Endometrium (tissue), 2 donors: ENCODE measurements around the gene TAS1R1.
A peak's percentile ranks its signal among the peaks of the same experiment; 100 is the strongest.

Source experiments
- FAIRE-seq: peaks from 2 replicates; lab custom pipeline; 2012; peaks lifted over from hg19 to GRCh38; lab: Jason Lieb, UNC
- donor health status: control.
- donor health status: control.

The TAS1R1 gene

GRCh38 chr1:6572653-6573383 is 17.7 kb downstream of the TAS1R1 start:
- no peak for FAIRE-seq

DNA sequence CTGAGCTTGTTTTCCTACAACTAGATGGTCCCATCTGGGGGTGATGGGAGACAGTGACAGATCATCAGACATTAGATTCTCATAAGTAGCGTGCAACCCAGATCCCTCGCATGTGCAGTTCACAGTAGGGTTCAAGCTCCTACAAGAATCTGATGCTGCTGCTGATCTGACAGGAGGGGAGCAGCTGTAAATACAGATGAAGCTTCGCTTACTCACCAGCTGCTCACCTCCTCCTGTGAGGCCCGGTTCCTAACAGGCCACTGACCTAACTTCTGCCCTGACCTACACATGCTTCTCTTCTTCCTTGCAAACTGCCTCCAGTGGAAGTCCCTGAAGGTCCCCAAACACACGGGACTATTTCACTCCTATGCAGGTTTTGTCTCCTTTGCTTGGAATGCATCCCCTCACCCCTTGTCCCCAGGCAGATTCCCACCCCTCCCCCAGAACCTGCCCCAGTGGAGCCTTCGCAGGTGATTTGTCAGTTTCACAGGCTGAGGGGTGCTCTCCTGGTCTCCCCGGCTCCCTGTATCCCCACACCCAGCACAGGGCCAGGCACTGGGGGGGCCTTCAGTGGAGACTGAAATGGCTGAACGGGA is 19.0 kb downstream of the TAS1R1 start:
- FAIRE-seq: no peak

DNA sequence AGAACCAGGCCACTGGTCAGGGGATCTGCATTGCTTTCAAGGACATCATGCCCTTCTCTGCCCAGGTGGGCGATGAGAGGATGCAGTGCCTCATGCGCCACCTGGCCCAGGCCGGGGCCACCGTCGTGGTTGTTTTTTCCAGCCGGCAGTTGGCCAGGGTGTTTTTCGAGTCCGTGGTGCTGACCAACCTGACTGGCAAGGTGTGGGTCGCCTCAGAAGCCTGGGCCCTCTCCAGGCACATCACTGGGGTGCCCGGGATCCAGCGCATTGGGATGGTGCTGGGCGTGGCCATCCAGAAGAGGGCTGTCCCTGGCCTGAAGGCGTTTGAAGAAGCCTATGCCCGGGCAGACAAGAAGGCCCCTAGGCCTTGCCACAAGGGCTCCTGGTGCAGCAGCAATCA is 19.7 kb downstream of the TAS1R1 start:
- FAIRE-seq: no peak

DNA sequence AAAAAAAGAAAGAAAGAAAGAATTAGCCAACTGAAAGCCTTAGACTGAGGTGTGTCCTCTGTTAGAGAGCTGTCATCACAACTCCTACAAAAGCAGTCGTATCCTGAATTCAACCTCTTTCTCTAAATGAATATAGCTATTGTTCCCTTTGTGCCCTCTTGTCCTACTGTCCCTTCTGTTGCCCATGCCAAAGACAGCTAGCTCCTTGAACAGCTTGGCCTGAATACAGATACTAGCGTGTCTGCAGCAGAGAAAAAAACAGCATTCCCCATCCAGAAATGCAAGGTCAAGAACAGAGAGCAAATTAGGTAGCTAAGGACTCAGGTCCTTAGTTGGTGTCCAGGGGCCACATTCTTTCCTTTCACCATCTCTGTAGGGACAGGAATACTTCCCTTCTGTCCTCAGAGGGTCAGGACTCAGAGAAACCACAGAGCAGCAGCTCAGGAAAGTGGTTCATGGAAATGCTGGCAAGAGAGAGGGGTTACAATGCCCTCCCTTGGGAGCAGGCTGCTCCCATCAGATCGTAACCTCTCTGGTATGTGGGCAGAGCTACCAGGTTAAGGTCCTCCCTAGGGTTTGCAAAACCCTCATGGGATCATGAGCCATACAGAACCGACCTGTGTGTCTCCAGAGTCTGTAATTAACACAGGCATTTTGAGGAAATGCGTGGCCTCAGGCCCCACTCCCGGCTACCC is 22.9 kb downstream of the TAS1R1 start:
- FAIRE-seq: no peak

- no peak for FAIRE-seq
Observed at GRCh38 chr1:6578624-6579373, 23.7 kb downstream of the TAS1R1 start.

- FAIRE-seq: peak; percentile 97
Observed at GRCh38 chr1:6579374-6580118, 24.4 kb downstream of the TAS1R1 start, which contains the start of gene ZBTB48. Gene ZBTB48, plus strand, starts transcription at chr1:6579994. Its CDS starts 616 bp downstream, at chr1:6580610.

DNA sequence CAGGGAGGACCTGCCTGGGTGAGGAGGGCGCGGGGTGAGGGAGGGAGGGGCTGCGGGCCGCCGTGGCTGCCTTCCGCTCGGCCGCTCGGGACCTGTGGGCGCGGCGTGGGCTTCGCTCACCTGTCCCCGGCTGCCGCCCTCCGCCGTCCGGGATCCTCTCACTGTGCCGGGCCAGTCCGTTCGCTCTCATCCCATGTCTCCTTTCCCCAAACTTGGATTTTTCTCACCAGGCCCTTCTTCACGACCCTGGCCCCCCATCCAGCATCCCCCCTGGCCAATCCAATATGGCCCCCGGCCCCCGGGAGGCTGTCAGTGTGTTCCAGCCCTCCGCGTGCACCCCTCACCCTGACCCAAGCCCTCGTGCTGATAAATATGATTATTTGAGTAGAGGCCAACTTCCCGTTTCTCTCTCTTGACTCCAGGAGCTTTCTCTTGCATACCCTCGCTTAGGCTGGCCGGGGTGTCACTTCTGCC is 25.0 kb downstream of the TAS1R1 start:
- no peak for FAIRE-seq

DNA sequence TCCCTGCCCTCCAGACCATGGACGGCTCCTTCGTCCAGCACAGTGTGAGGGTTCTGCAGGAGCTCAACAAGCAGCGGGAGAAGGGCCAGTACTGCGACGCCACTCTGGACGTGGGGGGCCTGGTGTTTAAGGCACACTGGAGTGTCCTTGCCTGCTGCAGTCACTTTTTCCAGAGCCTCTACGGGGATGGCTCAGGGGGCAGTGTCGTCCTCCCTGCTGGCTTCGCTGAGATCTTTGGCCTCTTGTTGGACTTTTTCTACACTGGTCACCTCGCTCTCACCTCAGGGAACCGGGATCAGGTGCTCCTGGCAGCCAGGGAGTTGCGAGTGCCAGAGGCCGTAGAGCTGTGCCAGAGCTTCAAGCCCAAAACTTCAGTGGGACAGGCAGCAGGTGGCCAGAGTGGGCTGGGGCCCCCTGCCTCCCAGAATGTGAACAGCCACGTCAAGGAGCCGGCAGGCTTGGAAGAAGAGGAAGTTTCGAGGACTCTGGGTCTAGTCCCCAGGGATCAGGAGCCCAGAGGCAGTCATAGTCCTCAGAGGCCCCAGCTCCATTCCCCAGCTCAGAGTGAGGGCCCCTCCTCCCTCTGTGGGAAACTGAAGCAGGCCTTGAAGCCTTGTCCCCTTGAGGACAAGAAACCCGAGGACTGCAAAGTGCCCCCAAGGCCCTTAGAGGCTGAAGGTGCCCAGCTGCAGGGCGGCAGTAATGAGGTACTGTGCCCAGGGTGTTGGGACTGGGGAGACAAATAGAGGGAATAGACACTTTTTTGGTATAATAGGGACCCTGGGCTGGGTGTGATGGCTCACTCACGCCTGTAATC is 25.7 kb downstream of the TAS1R1 start:
- FAIRE-seq: no peak

GRCh38 chr1:6581561-6582305 is 26.6 kb downstream of the TAS1R1 start:
- FAIRE-seq: no peak

- FAIRE-seq: no peak
Observed at GRCh38 chr1:6582370-6582769, 27.3 kb downstream of the TAS1R1 start.

DNA sequence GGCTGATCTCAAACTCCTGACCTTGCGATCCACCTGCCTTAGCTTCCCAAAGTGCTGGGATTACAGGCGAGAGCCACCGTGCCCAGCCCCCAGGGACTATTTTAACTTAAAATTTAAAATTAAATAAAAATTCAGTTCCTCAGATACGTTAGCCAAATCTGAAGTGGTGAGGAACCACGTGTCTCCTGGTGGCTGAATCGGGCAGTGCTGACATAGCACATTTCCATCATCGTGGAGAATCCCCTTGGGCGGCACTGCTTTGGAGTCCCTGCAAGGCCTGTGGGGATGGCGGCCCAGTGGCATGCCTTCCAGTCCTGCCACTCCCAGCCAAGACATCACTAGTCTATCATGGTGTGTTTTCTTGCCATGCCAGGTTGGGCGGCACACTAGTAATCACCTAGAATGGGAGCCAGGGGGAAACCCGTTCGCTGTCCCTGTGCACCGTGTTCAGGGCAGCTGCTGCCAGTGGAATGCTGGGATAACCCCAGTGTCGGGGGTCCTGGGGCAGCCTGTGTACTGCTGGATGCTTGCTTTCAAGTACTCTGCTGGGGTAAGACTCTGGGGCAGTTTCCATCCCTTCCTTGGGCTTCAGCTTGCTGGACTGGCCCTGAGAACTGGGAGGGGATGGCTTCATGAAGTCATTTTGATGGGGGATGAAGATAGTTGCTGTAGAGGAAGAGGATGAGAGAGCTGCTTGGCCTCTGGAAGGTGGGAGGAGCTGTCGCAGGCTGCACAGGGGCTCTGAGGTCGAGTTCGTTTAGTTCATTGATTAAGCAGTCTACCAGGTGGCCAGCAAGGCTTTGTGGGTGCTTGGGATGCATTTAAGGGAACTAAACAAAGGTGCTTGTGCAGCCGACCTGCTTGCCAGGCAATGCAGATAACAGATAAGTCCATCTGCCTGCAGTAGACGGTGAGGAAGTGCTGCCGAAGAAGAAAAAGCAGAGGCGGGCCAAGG is 29.3 kb downstream of the TAS1R1 start:
- FAIRE-seq: no peak

DNA sequence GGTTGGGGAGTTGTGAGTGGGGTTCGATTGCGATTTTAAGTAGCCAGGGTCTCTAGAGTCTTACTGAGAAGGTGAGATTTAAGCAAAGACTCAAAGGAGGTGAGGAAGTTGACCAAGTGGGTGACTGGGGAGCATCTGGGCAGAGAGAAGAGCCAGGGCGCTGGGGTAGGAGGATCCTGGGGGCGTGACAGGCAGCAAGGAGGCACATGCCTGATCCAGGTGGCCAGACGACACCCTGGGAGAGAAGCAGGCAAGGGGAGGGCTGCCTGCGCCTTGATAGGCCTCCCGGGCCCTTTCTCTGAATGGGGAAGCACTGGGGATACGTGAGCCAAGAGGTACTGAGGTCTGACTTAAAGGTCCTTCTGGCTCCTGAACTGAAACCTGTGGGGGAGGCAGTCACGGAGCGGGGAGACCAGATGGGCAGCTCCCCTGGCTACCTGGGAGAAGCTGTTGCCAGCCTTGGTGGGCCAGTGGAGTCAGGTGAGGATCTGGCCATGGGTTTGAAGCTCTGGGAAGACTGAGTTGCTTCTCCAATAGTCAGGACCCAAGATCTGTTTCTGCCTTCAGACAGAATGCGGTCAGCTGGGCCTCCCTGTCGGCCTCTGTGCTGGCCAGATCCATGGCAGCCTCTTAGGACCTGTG is 30.1 kb downstream of the TAS1R1 start:
- no peak for FAIRE-seq

DNA sequence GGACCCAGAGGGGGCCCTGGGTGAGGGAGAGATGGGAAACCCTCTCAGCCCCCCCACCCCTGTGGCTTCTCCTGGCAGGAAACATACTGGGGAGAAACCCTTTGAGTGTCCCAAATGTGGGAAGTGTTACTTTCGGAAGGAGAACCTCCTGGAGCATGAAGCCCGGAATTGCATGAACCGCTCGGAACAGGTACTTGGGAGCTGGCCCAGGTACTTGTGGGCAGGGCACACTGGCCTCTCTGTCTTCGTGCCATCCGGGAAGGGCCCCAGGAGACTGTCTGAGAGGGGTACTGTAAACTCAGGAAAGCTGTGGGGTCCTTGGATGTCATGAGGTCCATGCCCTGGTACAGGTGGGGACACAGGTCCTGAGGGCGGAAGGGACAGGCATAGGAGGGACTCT is 30.7 kb downstream of the TAS1R1 start:
- FAIRE-seq: no peak

- FAIRE-seq: no peak
Observed at GRCh38 chr1:6586404-6586816, 31.3 kb downstream of the TAS1R1 start.

GRCh38 chr1:6587261-6588005 is 32.3 kb downstream of the TAS1R1 start:
- no peak for FAIRE-seq

GRCh38 chr1:6588128-6588892 is 33.2 kb downstream of the TAS1R1 start:
- no peak for FAIRE-seq
